Lung (tissue), 12 donors: Measurements from ENCODE around the gene TK2. TPM values are rescaled to one million over a fixed set of nuclear protein-coding genes. Genes with fewer than 3 reads are reported as not detected.

Experiments used
- ATAC-seq: fragments of 200-7000 bp; cut with Tn5 transposase; one replicate; pipeline ENCODE4 v1.9.1; 2020; ENCODE audit warnings: moderate number of reproducible peaks; ENCODE audit not compliant: insufficient read depth, low FRiP score
- DNase-seq, 3 donors: peaks; one replicate each; pipeline ENCODE4 v3.0.0-alpha.2; 2013 to 2017
- H3K27ac ChIP-seq, 2 donors: one replicate each; pipeline ENCODE4 v1.5.1; 2013; ENCODE audit warnings: mild to moderate bottlenecking in 2 of 2, moderate library complexity in 2 of 2, control low read depth in 1 of 2, inconsistent platforms in 1 of 2, low read depth in 1 of 2, low read length in 1 of 2
- H3K27me3 ChIP-seq, 3 donors: one replicate each; pipeline ENCODE4 v1.5.1; 2013; ENCODE audit warnings: low read length in 2 of 3; ENCODE audit not compliant: control insufficient read depth in 3 of 3, insufficient read depth in 3 of 3
- H3K36me3 ChIP-seq, 4 donors: one replicate each; pipeline ENCODE4 v1.5.1; 2013; ENCODE audit warnings: low read length in 4 of 4, mild to moderate bottlenecking in 1 of 4, moderate library complexity in 1 of 4; ENCODE audit not compliant: control insufficient read depth in 4 of 4, insufficient read depth in 4 of 4
- H3K4me1 ChIP-seq, 5 donors: one replicate each; pipeline ENCODE4 v1.5.1; 2013; ENCODE audit warnings: low read length in 5 of 5, mild to moderate bottlenecking in 2 of 5, moderate library complexity in 1 of 5; ENCODE audit not compliant: control insufficient read depth in 5 of 5, insufficient read depth in 5 of 5
- H3K4me3 ChIP-seq: one replicate; pipeline ENCODE4 v1.5.1; 2013; ENCODE audit warnings: mild to moderate bottlenecking, control low read depth, moderate library complexity
- H3K9ac ChIP-seq, 2 donors: one replicate each; pipeline ENCODE4 v1.5.1; 2013; ENCODE audit warnings: low read length in 2 of 2, control low read depth in 1 of 2; ENCODE audit not compliant: insufficient read depth in 1 of 2
- H3K9me3 ChIP-seq, 4 donors: one replicate each; pipeline ENCODE4 v1.5.1; 2013; ENCODE audit warnings: low read length in 3 of 4, mild to moderate bottlenecking in 1 of 4, moderate library complexity in 1 of 4; ENCODE audit not compliant: control insufficient read depth in 4 of 4, insufficient read depth in 3 of 4
- WGBS, 2 donors: extraction: QIAGEN DNeasy Blood & Tissue Kit; methylation state at CpG; one replicate each; pipeline ENCODE4 v1.1.7; 2013; 5-methylcytosine and 5-hydroxymethylcytosine counted together
- polyA plus RNA-seq, 2 donors: library from polyadenylated mRNA; stranded (reverse); fragments of 200-250 nt; gene quantifications; one replicate each; pipeline ENCODE4 v1.2.1, GENCODE V29; 2013
- total RNA-seq, 2 donors: library from RNA; depleted of rRNA in 1 of 2; stranded (reverse); fragments of >200 nt in 1 of 2; gene quantifications; one replicate each; pipeline ENCODE4 v1.2.1, GENCODE V29; 2014 to 2021
- TF ChIP-seq, protein P1 (sequence below): IDR thresholded peaks from 2 replicates; pipeline ENCODE4 v1.5.1; 2012; ENCODE audit warnings: mild to moderate bottlenecking; ENCODE audit errors: control extremely low read depth, extremely low read depth
- donor health status: control.
- donor health status: control.
- donor health status: Bipolar disorder and iron deficiency.
- donor health status: healthy.
- donor health status: DM: yes; HTN: yes; CAD: no.

TK2 gene
- total and polyA plus RNA-seq, 4 donors, result 13.1 to 37.7 (median 25.0) TPM

DNA sequence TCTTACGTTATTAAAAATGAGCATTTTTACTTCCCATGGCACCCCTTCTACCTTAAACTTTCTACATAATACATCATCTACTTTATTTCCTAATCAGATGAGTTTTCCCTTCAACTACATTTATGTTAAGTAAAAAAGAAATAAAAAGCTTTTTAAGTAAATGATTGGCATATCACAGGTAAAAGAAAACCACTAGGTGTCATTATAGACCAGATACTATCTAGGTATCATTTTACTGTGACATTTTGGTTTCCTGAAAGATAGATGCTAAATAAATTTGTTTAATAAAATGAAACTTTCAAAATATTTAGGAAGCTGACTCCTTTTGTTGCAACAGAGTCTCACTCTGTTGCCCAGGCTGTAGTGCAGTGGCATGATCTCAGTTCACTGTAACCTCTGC is 12.5 kb upstream of the TK2 start:
- H3K36me3 ChIP-seq, result peaks cover 0 to 32% (median 26%) of the 10 kb centered on the region in 4 donors
- H3K27ac ChIP-seq, result no peak overlapping the region
- no peak for ATAC-seq
- peaks cover 0 to 2% (median 0%) of the 10 kb centered on the region in 4 donors for H3K9me3 ChIP-seq
- H3K9ac ChIP-seq, result no peak overlapping the region
- H3K4me3 ChIP-seq, result no peak overlapping the region
- H3K4me1 ChIP-seq, result no peaks in the 10 kb centered on the region
- DNase-seq, result no peak
- H3K27me3 ChIP-seq, result no peaks in the 10 kb centered on the region
- TF ChIP-seq, protein P1, sequence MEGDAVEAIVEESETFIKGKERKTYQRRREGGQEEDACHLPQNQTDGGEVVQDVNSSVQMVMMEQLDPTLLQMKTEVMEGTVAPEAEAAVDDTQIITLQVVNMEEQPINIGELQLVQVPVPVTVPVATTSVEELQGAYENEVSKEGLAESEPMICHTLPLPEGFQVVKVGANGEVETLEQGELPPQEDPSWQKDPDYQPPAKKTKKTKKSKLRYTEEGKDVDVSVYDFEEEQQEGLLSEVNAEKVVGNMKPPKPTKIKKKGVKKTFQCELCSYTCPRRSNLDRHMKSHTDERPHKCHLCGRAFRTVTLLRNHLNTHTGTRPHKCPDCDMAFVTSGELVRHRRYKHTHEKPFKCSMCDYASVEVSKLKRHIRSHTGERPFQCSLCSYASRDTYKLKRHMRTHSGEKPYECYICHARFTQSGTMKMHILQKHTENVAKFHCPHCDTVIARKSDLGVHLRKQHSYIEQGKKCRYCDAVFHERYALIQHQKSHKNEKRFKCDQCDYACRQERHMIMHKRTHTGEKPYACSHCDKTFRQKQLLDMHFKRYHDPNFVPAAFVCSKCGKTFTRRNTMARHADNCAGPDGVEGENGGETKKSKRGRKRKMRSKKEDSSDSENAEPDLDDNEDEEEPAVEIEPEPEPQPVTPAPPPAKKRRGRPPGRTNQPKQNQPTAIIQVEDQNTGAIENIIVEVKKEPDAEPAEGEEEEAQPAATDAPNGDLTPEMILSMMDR, result no peak
- WGBS, 2 donors, result 74 to 89% methylated on average over 1 of the region's 1 CpG

GRCh38 chr16:66561381-66562080 is 11.6 kb upstream of the TK2 start:
- TF ChIP-seq, protein P1, result no peak
- H3K4me3 ChIP-seq, result no peak overlapping the region
- no peak overlapping the region for H3K9ac ChIP-seq
- H3K27ac ChIP-seq, result no peak overlapping the region
- H3K27me3 ChIP-seq, result no peaks in the 10 kb centered on the region
- peaks cover 0 to 32% (median 23%) of the 10 kb centered on the region in 4 donors for H3K36me3 ChIP-seq
- ATAC-seq (no peak), DNase-seq (no peak)
- 85 to 93% methylated on average over 3 of the region's 3 CpGs for WGBS, 2 donors
- H3K9me3 ChIP-seq, result peaks cover 0 to 2% (median 0%) of the 10 kb centered on the region in 4 donors
- no peaks in the 10 kb centered on the region for H3K4me1 ChIP-seq

DNA sequence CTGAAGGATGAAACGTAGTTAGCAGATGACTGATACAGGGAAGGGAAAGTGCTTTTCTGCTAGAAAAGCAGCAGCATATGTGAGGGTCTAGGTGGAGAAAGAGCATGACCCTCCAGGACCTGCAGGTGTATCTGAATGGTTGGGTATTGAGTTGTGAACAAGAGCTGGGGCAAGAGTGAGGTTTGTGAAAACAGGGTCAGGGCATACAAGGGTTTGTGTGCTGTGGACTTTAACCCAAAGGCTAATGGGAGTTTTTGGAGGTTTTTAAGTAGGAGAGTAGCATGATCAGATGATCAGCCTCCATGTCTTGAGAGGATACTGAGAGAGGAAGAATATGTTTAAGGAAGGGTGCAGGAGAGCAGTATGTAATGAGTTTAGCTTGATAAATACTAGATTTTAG is 10.2 kb upstream of the TK2 start:
- no peak overlapping the region for H3K27ac ChIP-seq
- ATAC-seq (no peak), DNase-seq (no peak)
- peaks cover 0 to 27% (median 17%) of the 10 kb centered on the region in 4 donors for H3K36me3 ChIP-seq
- H3K27me3 ChIP-seq, result no peaks in the 10 kb centered on the region
- H3K4me1 ChIP-seq, result peaks cover 0 to 3% (median 0%) of the 10 kb centered on the region in 5 donors
- no peak overlapping the region for H3K4me3 ChIP-seq
- H3K9me3 ChIP-seq, result no peaks in the 10 kb centered on the region
- 79 to 86% methylated on average over 1 of the region's 1 CpG for WGBS, 2 donors
- no peak overlapping the region for H3K9ac ChIP-seq
- TF ChIP-seq, protein P1, result no peak

DNA sequence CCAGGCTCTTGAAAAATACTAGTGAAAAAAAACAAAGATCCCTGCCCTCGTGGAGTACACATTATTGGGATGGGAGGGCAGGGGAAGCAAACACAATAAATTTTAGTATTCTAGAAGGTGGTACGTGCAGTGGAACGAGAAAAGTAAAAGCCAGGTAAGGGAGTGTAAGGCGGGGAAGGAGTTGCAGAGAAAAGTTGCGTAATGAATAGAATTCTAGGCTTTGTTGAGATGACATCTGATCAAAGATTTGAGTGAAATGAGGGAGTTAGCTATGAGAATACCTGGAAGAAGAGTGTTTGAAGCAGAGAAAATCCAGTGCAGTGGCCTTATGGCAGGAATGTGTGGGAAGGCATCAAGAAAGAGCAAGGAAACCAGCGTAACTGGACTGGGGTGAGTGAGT is 4.6 kb upstream of the TK2 start:
- Histone ChIP-seq H3K36me3 (peaks cover 0 to 12% (median 3%) of the 10 kb centered on the region in 4 donors), H3K4me3 (no peak overlapping the region), H3K9me3 (no peaks in the 10 kb centered on the region), H3K9ac (no peak overlapping the region), H3K27me3 (no peaks in the 10 kb centered on the region), H3K27ac (no peak overlapping the region), H3K4me1 (peaks cover 4 to 43% (median 8%) of the 10 kb centered on the region in 5 donors)
- WGBS, 2 donors, result 88 to 90% methylated on average over 6 of the region's 6 CpGs
- TF ChIP-seq, protein P1, result no peak
- no peak for ATAC-seq
- DNase-seq, result no peak
